Naive thymus-derived CD4-positive, alpha-beta T cell (primary cell): ENCODE data around the gene AHSP. TPM values are rescaled to one million over a fixed set of nuclear protein-coding genes. Genes with fewer than 3 reads are reported as not detected.
"Not testable (repeated sequence)": the region's sequence is repeated elsewhere in the genome, so short reads cannot be mapped to it uniquely, and the experiment has no call there.

Source experiments
- ATAC-seq: fragments of 150-1000 bp; cut with Tn5 transposase; 2 replicates; pipeline ENCODE4 v1.10.0; 2021; ENCODE audit warnings: mild to moderate bottlenecking, moderate library complexity
- CTCF ChIA-PET: fragments of 350-600 bp; sonication (Branson Sonifier 250); formaldehyde crosslinking; loops from one replicate; lab custom pipeline; 2021; ENCODE audit warnings: antibody characterized with exemption; lab: Charles Lee
- POLR2A ChIA-PET: fragments of 350-600 bp; sonication (Branson Sonifier 250); formaldehyde crosslinking; loops from one replicate; lab custom pipeline; 2021; ENCODE audit warnings: antibody characterized with exemption, inconsistent platforms; lab: Charles Lee
- DNase-seq, 9 donors: peaks; one replicate each; pipeline versions ENCODE4 v3.0.0 to v3.0.0-alpha.2; 2020 to 2022; ENCODE audit warnings: mixed read lengths in 1 of 9
- H3K27ac ChIP-seq: one replicate; pipeline ENCODE4 v1.7.0; 2013; ENCODE audit warnings: mild to moderate bottlenecking, low read depth, low read length, moderate library complexity
- H3K27me3 ChIP-seq, 2 donors: one replicate each; pipeline ENCODE4 v1.7.0; 2013; ENCODE audit warnings: low read length in 2 of 2, mild to moderate bottlenecking in 2 of 2, moderate library complexity in 2 of 2; ENCODE audit not compliant: control insufficient read depth in 2 of 2, insufficient read depth in 2 of 2
- H3K36me3 ChIP-seq, 3 experiments: 1 replicate in 2 of 3; 2 replicates in 1 of 3; pipeline ENCODE4 v1.7.0; 2013; ENCODE audit warnings: low read length in 3 of 3, mild to moderate bottlenecking in 3 of 3, moderate library complexity in 1 of 3; ENCODE audit not compliant: insufficient read depth in 3 of 3, control insufficient read depth in 2 of 3
- H3K4me1 ChIP-seq, 2 donors: one replicate each; pipeline ENCODE4 v1.7.0; 2013; ENCODE audit warnings: low read length in 2 of 2, mild to moderate bottlenecking in 2 of 2, moderate library complexity in 1 of 2; ENCODE audit not compliant: control insufficient read depth in 2 of 2, insufficient read depth in 2 of 2
- H3K4me3 ChIP-seq: 2 replicates; pipeline ENCODE4 v1.7.0; 2013; ENCODE audit warnings: mild to moderate bottlenecking, low read length
- H3K9me3 ChIP-seq, 3 experiments: 1 replicate in 2 of 3; 2 replicates in 1 of 3; pipeline ENCODE4 v1.7.0; 2013; ENCODE audit warnings: low read length in 3 of 3; ENCODE audit not compliant: control insufficient read depth in 2 of 3
- H3K27ac Mint-ChIP-seq, 9 donors: one replicate each; pipeline ENCODE4 v1.8.0; 2020 to 2022; ENCODE audit warnings: mixed read lengths in 9 of 9, mild to moderate bottlenecking in 8 of 9, moderate library complexity in 5 of 9, inconsistent platforms in 2 of 9
- H3K27me3 Mint-ChIP-seq, 5 donors: one replicate each; pipeline ENCODE4 v1.8.0; 2021 to 2022; ENCODE audit warnings: mixed read lengths in 5 of 5, mild to moderate bottlenecking in 1 of 5
- H3K36me3 Mint-ChIP-seq, 5 donors: one replicate each; pipeline ENCODE4 v1.8.0; 2020 to 2022; ENCODE audit warnings: mixed read lengths in 5 of 5, mild to moderate bottlenecking in 3 of 5, inconsistent platforms in 1 of 5
- H3K4me1 Mint-ChIP-seq, 7 donors: one replicate each; pipeline ENCODE4 v1.8.0; 2020 to 2022; ENCODE audit warnings: mixed read lengths in 7 of 7, mild to moderate bottlenecking in 3 of 7, inconsistent platforms in 1 of 7
- H3K4me3 Mint-ChIP-seq, 10 donors: one replicate each; pipeline ENCODE4 v1.8.0; 2020 to 2022; ENCODE audit warnings: mild to moderate bottlenecking in 10 of 10, mixed read lengths in 10 of 10, moderate library complexity in 6 of 10, inconsistent platforms in 2 of 10
- H3K9me3 Mint-ChIP-seq, 11 donors: one replicate each; pipeline ENCODE4 v1.8.0; 2020 to 2022; ENCODE audit warnings: mixed read lengths in 11 of 11, mild to moderate bottlenecking in 4 of 11, inconsistent platforms in 1 of 11, moderate library complexity in 1 of 11
- intact Hi-C, 2 donors: fragments of 100-400 bp; cut with micrococcal nuclease; formaldehyde crosslinking; loops; one replicate each; pipeline ENCODE4 v1.15.1; 2023
- polyA plus RNA-seq, 2 donors: library from polyadenylated mRNA; unstranded; fragments of 300-500 nt; fragmentation: Illumina TruSeq; gene quantifications; one replicate each; pipeline ENCODE4 v1.2.3, GENCODE V29; 2021
- total RNA-seq, 6 experiments: library from RNA in 5 of 6; stranded (reverse) in 5 of 6; gene quantifications; 1 replicate in 5 of 6; 2 replicates in 1 of 6; pipeline ENCODE4 v1.2.3 and lab custom pipeline; 2021 to 2026

AHSP gene
- total and polyA plus RNA-seq, 7 experiments from 2014 or later: not detected

GRCh38 chr16:31503555-31503954, 24.1 kb upstream of the AHSP start:
- H3K4me3 ChIP-seq, H3K9me3 ChIP-seq, H3K27me3 ChIP-seq, H3K27ac ChIP-seq, H3K27me3 Mint-ChIP-seq, ATAC-seq, H3K9me3 Mint-ChIP-seq, H3K4me3 Mint-ChIP-seq, DNase-seq, intact Hi-C loops, CTCF ChIA-PET: not testable (repeated sequence)
- Mint-ChIP-seq H3K4me1 (peaks cover 16 to 54% (median 41%) of the 10 kb centered on the region in 7 donors), H3K27ac (peak overlapping the region in 1 of 9 donors; percentile 16), H3K36me3 (peaks cover 0 to 15% (median 3%) of the 10 kb centered on the region in 5 donors)
- Histone ChIP-seq H3K36me3 (peaks cover 0 to 31% (median 4%) of the 10 kb centered on the region in 3 experiments), H3K4me1 (peaks cover 10% of the 10 kb centered on the region in 2 donors)
- POLR2A ChIA-PET: interaction anchor here (0.6 to 1.7 kb wide), 3 partner anchors 15 to 606 kb away, joined by 3 to 5 read pairs (median 4); partner anchors contain the start of gene ARMC5

DNA sequence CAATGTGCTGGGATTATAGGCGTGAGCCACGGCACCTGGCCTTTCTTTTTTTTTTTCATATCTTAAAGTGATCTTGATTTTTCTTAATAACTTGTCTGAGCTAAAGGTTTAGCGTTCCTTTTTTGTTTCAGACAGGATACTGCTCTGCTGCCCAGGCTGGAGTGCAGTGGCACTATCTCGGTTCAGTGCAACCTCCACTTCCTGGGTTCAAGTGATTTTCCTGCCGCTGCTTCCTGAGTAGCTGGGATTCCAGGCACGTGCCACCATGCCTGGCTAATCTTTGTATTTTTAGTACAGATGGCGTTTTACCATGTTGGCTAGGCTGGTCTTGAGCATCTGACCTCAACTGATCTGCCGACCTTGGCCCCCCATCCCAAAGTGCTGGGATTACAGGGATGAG, 23.5 kb upstream of the AHSP start:
- no peak overlapping the region for H3K27ac ChIP-seq
- peaks cover 0 to 26% (median 0%) of the 10 kb centered on the region in 3 experiments for H3K36me3 ChIP-seq
- ATAC-seq (no peak), DNase-seq (no peak)
- Mint-ChIP-seq H3K9me3 (peaks cover 0 to 2% (median 0%) of the 10 kb centered on the region in 11 donors), H3K27ac (peak overlapping the region in 5 of 9 donors; percentile 16 to 96 (median 28)), H3K27me3 (no peaks in the 10 kb centered on the region), H3K36me3 (peaks cover 0 to 12% (median 6%) of the 10 kb centered on the region in 5 donors), H3K4me3 (no peak overlapping the region), H3K4me1 (peaks cover 18 to 60% (median 44%) of the 10 kb centered on the region in 7 donors)
- H3K27me3 ChIP-seq: no peaks in the 10 kb centered on the region
- peaks cover 15 to 16% of the 10 kb centered on the region in 2 donors for H3K4me1 ChIP-seq
- no peaks in the 10 kb centered on the region for H3K9me3 ChIP-seq
- ChIA-PET POLR2A (interaction anchor here (0.6 to 1.7 kb wide), 3 partner anchors 16 to 606 kb away, joined by 3 to 5 read pairs (median 4); partner anchors contain the start of gene ARMC5), CTCF (no interaction called here)
- H3K4me3 ChIP-seq: no peak overlapping the region
- intact Hi-C loops: no loop called here

DNA sequence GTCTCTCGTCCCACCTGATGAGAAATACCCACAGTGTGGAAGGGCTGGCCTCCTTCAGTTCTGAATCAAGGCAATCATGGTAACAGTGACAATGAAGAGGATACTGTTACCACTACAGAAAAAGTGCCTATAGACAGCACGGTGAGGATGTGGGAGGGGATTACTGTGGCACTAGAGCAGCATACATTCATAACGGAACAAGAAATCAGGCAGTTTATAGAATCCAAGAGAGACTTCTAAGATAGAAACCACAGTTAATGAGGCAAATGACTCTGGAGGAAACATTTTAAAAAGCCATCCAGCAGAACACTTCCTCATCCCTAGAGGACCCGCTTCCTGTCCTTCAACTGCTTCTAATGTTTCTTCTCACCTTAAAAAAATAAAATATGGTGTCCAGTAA, 22.2 kb upstream of the AHSP start:
- POLR2A ChIA-PET: no interaction called here

GRCh38 chr16:31507617-31507928, 20.1 kb upstream of the AHSP start:
- Histone ChIP-seq H3K4me3 (peak overlapping the region; percentile 77), H3K27me3 (no peaks in the 10 kb centered on the region), H3K36me3 (peaks cover 0 to 12% (median 0%) of the 10 kb centered on the region in 3 experiments), H3K4me1 (peaks cover 27% of the 10 kb centered on the region in 2 donors), H3K27ac (peak overlapping the region; percentile 93), H3K9me3 (no peaks in the 10 kb centered on the region)
- DNase-seq (no peak), ATAC-seq (peak; percentile 25)
- Mint-ChIP-seq H3K9me3 (peaks cover 0 to 5% (median 0%) of the 10 kb centered on the region in 11 donors), H3K27me3 (no peaks in the 10 kb centered on the region), H3K27ac (peak overlapping the region; percentile 93 to 98 (median 96)), H3K36me3 (peaks cover 0 to 13% (median 3%) of the 10 kb centered on the region in 5 donors), H3K4me3 (peak overlapping the region; percentile 83 to 98 (median 92)), H3K4me1 (peaks cover 27 to 68% (median 53%) of the 10 kb centered on the region in 7 donors)
- ChIA-PET CTCF (no interaction called here), POLR2A (interaction anchor here (0.6 to 2.9 kb wide), 10 partner anchors 20 to 366 kb away, joined by 3 to 22 read pairs (median 6); partner anchors contain the start of genes ARMC5 and ZNF267)
- intact Hi-C loops: loop anchor here in 1 of 2 donors (2.0 to 5.0 kb wide), 2 partner anchors 189 to 360 kb away; no protein-coding TSS in a partner anchor

More for the DNA sequence above, 22.2 kb upstream of the AHSP start:
- H3K4me3 Mint-ChIP-seq: peak overlapping the region in 1 of 10 donors; percentile 12
- H3K9me3 Mint-ChIP-seq: peaks cover 0 to 2% (median 0%) of the 10 kb centered on the region in 11 donors
- Histone ChIP-seq H3K4me3 (no peak overlapping the region), H3K27ac (no peak overlapping the region), H3K27me3 (no peaks in the 10 kb centered on the region), H3K4me1 (peaks cover 25 to 27% of the 10 kb centered on the region in 2 donors), H3K36me3 (peaks cover 0 to 13% (median 0%) of the 10 kb centered on the region in 3 experiments), H3K9me3 (no peaks in the 10 kb centered on the region)
- peaks cover 26 to 68% (median 54%) of the 10 kb centered on the region in 7 donors for H3K4me1 Mint-ChIP-seq
- ATAC-seq (no peak), DNase-seq (no peak)
- H3K27ac Mint-ChIP-seq: peak overlapping the region; percentile 3 to 96 (median 75)
- H3K27me3 Mint-ChIP-seq: no peaks in the 10 kb centered on the region
- intact Hi-C loops: loop anchor here in 1 of 2 donors (5.0 kb wide), 1 partner anchor 362 kb away; no protein-coding TSS in a partner anchor
- CTCF ChIA-PET: no interaction called here
- peaks cover 0 to 11% (median 2%) of the 10 kb centered on the region in 5 donors for H3K36me3 Mint-ChIP-seq

- peak within 1 kb of the TSS; percentile 93 for H3K27ac ChIP-seq
- Mint-ChIP-seq H3K27ac (peak within 1 kb of the TSS; percentile 93 to 98 (median 97)), H3K9me3 (peaks cover 0 to 8% (median 0%) of the 10 kb centered on the region in 11 donors), H3K36me3 (peaks cover 0 to 13% (median 3%) of the 10 kb centered on the region in 5 donors), H3K4me1 (peaks cover 30 to 66% (median 53%) of the 10 kb centered on the region in 7 donors), H3K27me3 (no peaks in the 10 kb centered on the region), H3K4me3 (peak within 1 kb of the TSS; percentile 83 to 98 (median 92))
- H3K4me3 ChIP-seq: peak within 1 kb of the TSS; percentile 77
- POLR2A ChIA-PET: interaction anchor here (0.6 to 2.9 kb wide), 17 partner anchors 20 to 434 kb away, joined by 3 to 22 read pairs (median 5); partner anchors contain the start of genes ARMC5, ZNF267, ZNF646 and ZNF668
- CTCF ChIA-PET: no interaction called here
- DNase-seq (peak; percentile 63 to 84 (median 77)), ATAC-seq (peak; percentile 93)
- H3K27me3 ChIP-seq: no peaks in the 10 kb centered on the region
- H3K4me1 ChIP-seq: peaks cover 27% of the 10 kb centered on the region in 2 donors
- no peaks in the 10 kb centered on the region for H3K9me3 ChIP-seq
- peaks cover 0 to 12% (median 0%) of the 10 kb centered on the region in 3 experiments for H3K36me3 ChIP-seq
- intact Hi-C loops: loop anchor here (1.0 to 5.0 kb wide), 12 partner anchors 19 to 434 kb away; partner anchors contain the start of genes ARMC5 (in 2 of the 2), KAT8 (in 1 of the 2), ZNF646 (in 1 of the 2) and ZNF668 (in 1 of the 2)
These were observed 19.6 kb upstream of the AHSP start, which contains the start of gene RUSF1 for GRCh38 chr16:31507929-31508705. Gene RUSF1, minus strand, starts transcription at chr16:31508391. Its CDS starts 18 bp downstream, at chr16:31508373.

DNA sequence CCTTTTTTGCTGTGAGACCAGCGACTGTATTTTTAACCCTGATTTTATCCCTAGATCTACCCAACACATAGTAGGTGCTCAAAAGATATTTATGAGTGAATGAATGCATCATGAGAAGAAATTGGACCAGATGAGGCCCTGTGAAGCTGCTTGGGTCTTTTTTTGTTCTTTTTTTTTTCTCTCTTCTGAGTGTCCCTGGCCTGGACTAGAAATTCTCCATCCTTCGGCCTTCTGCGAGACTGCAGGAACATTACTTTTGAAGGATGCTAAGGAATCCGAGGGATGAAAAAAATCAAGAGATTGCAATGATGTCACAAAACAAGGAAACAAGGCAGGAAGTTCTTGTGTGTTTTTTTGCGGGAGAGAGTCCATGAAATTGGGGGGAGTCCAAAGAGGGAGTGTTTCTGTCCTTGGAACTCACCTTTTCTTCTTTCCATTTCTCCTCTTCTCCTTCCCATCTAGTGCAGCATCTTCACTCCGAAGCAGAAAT, 18.9 kb upstream of the AHSP start:
- Mint-ChIP-seq H3K27ac (peak overlapping the region; percentile 93 to 98 (median 97)), H3K9me3 (peaks cover 0 to 8% (median 0%) of the 10 kb centered on the region in 11 donors), H3K4me3 (peak overlapping the region; percentile 83 to 98 (median 92)), H3K36me3 (peaks cover 0 to 13% (median 3%) of the 10 kb centered on the region in 5 donors), H3K4me1 (peaks cover 31 to 64% (median 53%) of the 10 kb centered on the region in 7 donors), H3K27me3 (no peaks in the 10 kb centered on the region)
- H3K4me3 ChIP-seq: peak overlapping the region; percentile 77
- intact Hi-C loops: loop anchor here (1.0 to 5.0 kb wide), 11 partner anchors 20 to 434 kb away; partner anchors contain the start of genes ARMC5 (in 2 of the 2), KAT8 (in 1 of the 2), ZNF646 (in 1 of the 2) and ZNF668 (in 1 of the 2)
- CTCF ChIA-PET: no interaction called here
- no peaks in the 10 kb centered on the region for H3K9me3 ChIP-seq
- peaks cover 0 to 12% (median 0%) of the 10 kb centered on the region in 3 experiments for H3K36me3 ChIP-seq
- POLR2A ChIA-PET: interaction anchor here (0.8 to 2.9 kb wide), 13 partner anchors 20 to 435 kb away, joined by 3 to 22 read pairs (median 5); partner anchors contain the start of genes ARMC5, ZNF267, ZNF646 and ZNF668
- H3K4me1 ChIP-seq: peaks cover 27% of the 10 kb centered on the region in 2 donors
- DNase-seq (no peak), ATAC-seq (no peak)
- H3K27me3 ChIP-seq: no peaks in the 10 kb centered on the region
- peak overlapping the region; percentile 93 for H3K27ac ChIP-seq
